Cerebellar cortex (tissue), 1 donor: Measurements from ENCODE around the gene PLA2G2C.
"Not testable (repeated sequence)": the region's sequence is repeated elsewhere in the genome, so short reads cannot be mapped to it uniquely, and the experiment has no call there.

Source experiments
- DNase-seq: peaks from one replicate; pipeline ENCODE4 v3.0.0-alpha.2; 2015; ENCODE audit warnings: low spot score

The PLA2G2C gene

GRCh38 chr1:20130518-20130917 is 55.8 kb downstream of the PLA2G2C start:
- not testable (repeated sequence) for DNase-seq

GRCh38 chr1:20126806-20127440 is 59.4 kb downstream of the PLA2G2C start:
- no peak for DNase-seq

GRCh38 chr1:20126041-20126805 is 60.1 kb downstream of the PLA2G2C start:
- no peak for DNase-seq

- DNase-seq, result no peak
Measured at GRCh38 chr1:20125100-20125499, 61.2 kb downstream of the PLA2G2C start.

GRCh38 chr1:20124456-20125057 is 61.8 kb downstream of the PLA2G2C start:
- no peak for DNase-seq

GRCh38 chr1:20123722-20124455 is 62.4 kb downstream of the PLA2G2C start:
- DNase-seq, result no peak

GRCh38 chr1:20120796-20121195 is 65.5 kb downstream of the PLA2G2C start:
- DNase-seq, result no peak

GRCh38 chr1:20119347-20119746 is 67.0 kb downstream of the PLA2G2C start, which contains the start of gene PLA2G2D:
TSS of gene PLA2G2D (minus strand) at chr1:20119536. CDS start at chr1:20119498, 38 bp downstream.
- no peak for DNase-seq

- no peak for DNase-seq
Measured at GRCh38 chr1:20117236-20117635, 69.1 kb downstream of the PLA2G2C start.

GRCh38 chr1:20115916-20116315 is 70.4 kb downstream of the PLA2G2C start:
- no peak for DNase-seq

- DNase-seq, result no peak
Measured at GRCh38 chr1:20115479-20115878, 70.8 kb downstream of the PLA2G2C start.

- DNase-seq, result no peak
Measured at GRCh38 chr1:20114021-20114648, 72.2 kb downstream of the PLA2G2C start.
